ENCODE data around the gene ZNF3.

DNA sequence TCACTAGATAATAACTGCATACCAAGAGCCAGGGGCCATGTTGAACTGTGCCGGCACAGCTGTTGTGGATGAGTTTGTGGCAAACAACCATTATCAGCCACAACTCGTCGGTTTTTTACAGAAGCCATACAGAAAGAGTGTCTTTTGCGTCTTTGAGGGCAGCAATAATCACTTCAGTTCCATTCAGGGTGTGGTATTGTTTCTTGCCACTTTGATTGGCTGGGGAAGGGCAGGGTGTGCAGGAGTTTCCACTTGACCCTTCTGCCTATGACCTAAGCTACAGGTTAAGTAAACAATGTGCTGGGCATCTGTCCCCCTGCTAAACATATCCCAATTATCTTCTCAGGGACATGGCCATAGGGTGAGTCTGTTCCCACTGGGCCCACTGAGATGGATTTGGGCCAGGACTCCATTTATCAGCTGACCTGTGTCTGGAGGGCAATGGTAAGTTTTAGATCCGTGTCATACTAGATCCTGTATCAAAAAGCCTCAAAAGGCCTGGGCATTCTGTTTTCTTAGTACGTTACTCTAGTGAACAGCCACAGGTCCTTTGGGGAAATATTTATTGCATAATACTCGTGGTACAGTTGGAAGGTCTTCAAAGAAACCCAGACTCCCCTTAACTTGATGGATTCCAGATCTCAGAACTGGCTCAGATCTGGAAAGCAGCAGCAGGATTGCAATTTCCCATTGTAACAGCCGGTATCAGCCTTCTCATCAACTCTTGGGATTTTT is 15.9 kb downstream of the ZNF3 start:
- no peak for TF ChIP-seq YY1 (IDR thresholded peaks at IDR 0.05; ENCODE audit: insufficient read depth, insufficient read length)
- TF ChIP-seq SUZ12 (IDR thresholded peaks at IDR 0.05; ENCODE audit: extremely low read depth, insufficient read depth, insufficient read length): no peak

Measured in NT2/D1 (cell line).